ENCODE results near the gene ACSL6. TPM values are rescaled to one million over a fixed set of nuclear protein-coding genes. Genes with fewer than 3 reads are reported as not detected.

The ACSL6 gene
- total RNA-seq, 2 donors from 2014 or later = 5.9 to 8.2 TPM

DNA sequence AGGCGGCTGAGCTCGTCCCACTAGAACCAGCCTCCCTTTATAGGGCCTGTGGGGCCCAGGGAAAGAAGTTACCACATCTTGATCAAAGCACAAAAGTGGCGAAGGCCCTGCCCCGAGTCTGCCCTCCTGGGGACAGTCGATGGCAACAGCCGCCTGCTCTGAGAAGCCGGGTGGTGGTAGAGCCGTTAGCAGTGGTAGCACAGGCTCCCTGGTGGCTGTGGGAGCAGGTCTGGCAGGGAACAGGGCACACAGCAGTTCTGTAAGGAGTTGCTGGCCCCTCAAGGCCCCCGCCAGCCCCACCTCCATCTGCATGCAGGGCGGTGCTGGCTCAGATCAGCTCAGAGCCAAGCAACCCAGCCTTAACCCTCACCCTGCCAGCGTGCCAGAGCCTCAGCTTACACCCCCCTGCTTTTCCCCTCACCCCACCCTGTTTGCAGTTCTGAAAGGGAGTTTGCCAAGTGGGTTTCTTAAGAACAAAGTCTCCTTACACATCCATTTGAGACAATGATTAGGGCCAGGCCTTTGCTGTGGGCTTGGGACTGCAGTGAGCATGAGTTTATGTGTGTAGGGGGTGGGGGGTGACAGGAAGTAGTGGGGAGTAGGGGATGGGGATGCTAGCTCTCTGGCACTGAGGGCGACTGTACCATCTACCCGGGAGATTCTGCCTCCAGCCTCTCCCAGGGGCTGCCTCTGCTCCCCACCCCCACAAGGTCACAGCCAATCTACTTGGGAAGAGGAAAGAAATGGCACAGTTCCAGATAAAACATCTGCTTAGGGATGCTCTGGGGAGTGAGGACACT is 11.8 kb downstream of the ACSL6 start:
- Mint-ChIP-seq H3K4me3 (no peak overlapping the region), H3K36me3 (ENCODE audit: insufficient read depth in 2 of 2) (no peaks in the 10 kb centered on the region), H3K27ac (no peak overlapping the region), H3K4me1 (ENCODE audit: low read depth) (peaks cover 38% of the 10 kb centered on the region), H3K9me3 (no peaks in the 10 kb centered on the region), H3K27me3 (ENCODE audit: low read depth) (no peaks in the 10 kb centered on the region)
- no peak for ATAC-seq (replicated peaks in 1 of 2)
- DNase-seq = no peak

- peaks cover 38% of the 10 kb centered on the region for H3K4me1 Mint-ChIP-seq (ENCODE audit: low read depth)
These were observed 12.4 kb downstream of the ACSL6 start for GRCh38 chr5:131999041-131999440.

GRCh38 chr5:131998431-131999040 is 12.9 kb downstream of the ACSL6 start:
- H3K27me3 Mint-ChIP-seq (ENCODE audit: low read depth) = no peaks in the 10 kb centered on the region
- no peaks in the 10 kb centered on the region for H3K36me3 Mint-ChIP-seq (ENCODE audit: insufficient read depth in 2 of 2)
- no peak for ATAC-seq (replicated peaks in 1 of 2)
- no peak overlapping the region for H3K4me3 Mint-ChIP-seq
- no peaks in the 10 kb centered on the region for H3K9me3 Mint-ChIP-seq
- no peak overlapping the region for H3K27ac Mint-ChIP-seq
- peaks cover 38% of the 10 kb centered on the region for H3K4me1 Mint-ChIP-seq (ENCODE audit: low read depth)
- DNase-seq = no peak

More at GRCh38 chr5:131999041-131999440, 12.4 kb downstream of the ACSL6 start:
- H3K27me3 Mint-ChIP-seq (ENCODE audit: low read depth) = no peaks in the 10 kb centered on the region
- H3K9me3 Mint-ChIP-seq = no peaks in the 10 kb centered on the region
- H3K36me3 Mint-ChIP-seq (ENCODE audit: insufficient read depth in 2 of 2) = no peaks in the 10 kb centered on the region
- no peak overlapping the region for H3K27ac Mint-ChIP-seq
- DNase-seq (no peak), ATAC-seq (replicated peaks in 1 of 2) (no peak)
- H3K4me3 Mint-ChIP-seq = no peak overlapping the region

- no peaks in the 10 kb centered on the region for H3K36me3 Mint-ChIP-seq (ENCODE audit: insufficient read depth in 2 of 2)
- H3K27ac Mint-ChIP-seq = no peak overlapping the region
- ATAC-seq (replicated peaks in 1 of 2) (no peak), DNase-seq (no peak)
- H3K27me3 Mint-ChIP-seq (ENCODE audit: low read depth) = no peaks in the 10 kb centered on the region
- H3K9me3 Mint-ChIP-seq = no peaks in the 10 kb centered on the region
- H3K4me1 Mint-ChIP-seq (ENCODE audit: low read depth) = peaks cover 38% of the 10 kb centered on the region
- H3K4me3 Mint-ChIP-seq = no peak overlapping the region
These were observed 13.7 kb downstream of the ACSL6 start for GRCh38 chr5:131997727-131998117.

DNA sequence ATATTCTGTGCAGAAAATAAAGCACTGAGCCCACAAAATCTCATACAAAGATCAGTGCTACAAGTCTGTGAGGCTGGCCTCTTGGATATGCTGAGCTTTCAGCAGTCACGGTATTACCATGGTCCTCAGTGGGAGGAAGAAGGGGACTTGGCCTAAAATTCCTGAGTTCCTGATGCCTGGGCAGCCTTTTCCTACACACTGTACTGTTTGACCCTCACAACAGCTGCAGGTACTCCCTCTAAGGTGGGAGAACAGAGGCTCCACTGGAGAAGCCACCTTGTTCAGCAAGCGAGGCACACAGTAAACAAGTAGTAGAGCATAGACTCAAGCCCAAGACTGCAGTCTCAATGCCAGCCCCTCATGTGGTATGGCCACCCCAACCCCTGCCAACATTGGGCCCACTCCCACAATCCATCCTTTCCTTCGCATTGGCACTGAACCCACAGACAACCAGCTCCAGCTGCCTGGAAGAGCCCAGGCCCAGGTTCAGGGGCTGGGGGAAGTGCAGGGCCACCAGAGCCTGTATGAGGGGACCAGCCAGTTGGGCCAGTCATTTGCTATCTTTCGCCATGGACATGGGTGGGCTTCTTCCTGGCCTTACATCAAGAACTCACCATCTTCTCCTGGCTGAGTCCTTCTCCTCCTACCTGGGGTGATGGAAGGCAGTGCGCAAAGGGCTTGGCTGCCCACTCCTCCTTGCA is 14.3 kb downstream of the ACSL6 start:
- H3K27ac Mint-ChIP-seq = no peak overlapping the region
- H3K27me3 Mint-ChIP-seq (ENCODE audit: low read depth) = no peaks in the 10 kb centered on the region
- no peaks in the 10 kb centered on the region for H3K36me3 Mint-ChIP-seq (ENCODE audit: insufficient read depth in 2 of 2)
- H3K4me1 Mint-ChIP-seq (ENCODE audit: low read depth) = peaks cover 32% of the 10 kb centered on the region
- no peak for DNase-seq
- H3K9me3 Mint-ChIP-seq = no peaks in the 10 kb centered on the region
- H3K4me3 Mint-ChIP-seq = no peak overlapping the region
- ATAC-seq (replicated peaks in 1 of 2) = no peak

GRCh38 chr5:131996210-131997025 is 15.0 kb downstream of the ACSL6 start:
- Mint-ChIP-seq H3K9me3 (no peaks in the 10 kb centered on the region), H3K4me1 (ENCODE audit: low read depth) (peaks cover 26% of the 10 kb centered on the region)
- peak in 1 of 2 donors; percentile 19 for ATAC-seq (replicated peaks in 1 of 2)

DNA sequence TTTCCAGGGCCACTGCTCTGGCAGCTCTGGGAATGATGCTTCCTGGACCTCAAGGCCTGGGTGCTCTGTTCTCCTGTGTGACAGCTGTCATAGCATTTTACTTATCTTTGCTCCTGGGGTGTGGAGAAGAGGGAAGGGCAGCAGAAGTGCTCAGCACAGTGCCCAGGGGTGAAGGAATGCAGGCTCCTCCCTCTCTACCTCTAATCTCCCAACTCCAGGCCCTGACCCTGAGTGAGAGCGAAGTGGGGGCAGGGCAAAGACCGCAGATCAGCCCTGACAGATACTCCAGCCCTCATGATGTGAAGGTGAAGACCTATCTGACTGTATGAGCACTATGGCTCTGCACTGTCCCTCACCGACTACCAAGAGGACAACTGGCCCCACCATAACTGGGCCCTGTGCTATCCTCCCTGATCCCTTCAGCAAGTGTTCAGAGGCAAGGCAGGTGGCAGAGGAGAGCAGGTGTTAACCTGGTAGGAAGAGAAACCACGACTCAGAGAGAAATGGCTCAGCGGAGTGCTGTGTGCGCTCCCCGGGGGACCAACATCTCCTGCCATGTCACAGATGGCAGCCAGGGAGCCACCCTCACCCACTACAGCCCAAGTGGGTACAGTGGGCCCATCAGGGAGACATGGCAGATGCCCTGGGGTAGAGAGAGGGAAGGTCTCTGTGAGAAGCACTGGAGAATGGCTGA is 16.8 kb downstream of the ACSL6 start:
- H3K36me3 Mint-ChIP-seq (ENCODE audit: insufficient read depth in 2 of 2) = no peaks in the 10 kb centered on the region
- H3K27ac Mint-ChIP-seq = no peak overlapping the region
- ATAC-seq (replicated peaks in 1 of 2) (no peak), DNase-seq (no peak)
- H3K27me3 Mint-ChIP-seq (ENCODE audit: low read depth) = no peaks in the 10 kb centered on the region
- H3K9me3 Mint-ChIP-seq = no peaks in the 10 kb centered on the region
- no peak overlapping the region for H3K4me3 Mint-ChIP-seq
- H3K4me1 Mint-ChIP-seq (ENCODE audit: low read depth) = peaks cover 9% of the 10 kb centered on the region

More at GRCh38 chr5:131996210-131997025, 15.0 kb downstream of the ACSL6 start:
- no peak for DNase-seq
- Mint-ChIP-seq H3K4me3 (no peak overlapping the region), H3K36me3 (ENCODE audit: insufficient read depth in 2 of 2) (no peaks in the 10 kb centered on the region), H3K27ac (no peak overlapping the region), H3K27me3 (ENCODE audit: low read depth) (no peaks in the 10 kb centered on the region)

DNA sequence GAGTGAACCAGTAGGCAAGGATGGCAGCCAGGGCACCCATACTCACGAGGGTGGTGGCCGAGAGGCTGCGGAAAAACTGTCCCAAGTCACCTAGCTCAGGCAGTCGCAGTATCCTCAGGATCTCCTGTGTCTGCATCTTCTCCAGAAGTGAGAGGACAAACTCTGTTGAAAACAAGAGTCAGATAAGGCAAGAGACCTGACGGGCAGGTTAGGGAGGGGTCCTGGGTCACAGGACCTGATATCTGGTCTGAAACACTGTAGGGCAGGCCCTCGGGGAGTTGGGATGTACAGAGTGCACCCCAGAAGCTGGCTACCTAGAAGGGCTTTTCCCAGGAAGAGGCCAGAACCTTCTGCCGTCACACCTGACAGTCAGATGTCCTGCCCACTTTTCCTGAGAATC is 17.4 kb downstream of the ACSL6 start:
- Mint-ChIP-seq H3K27me3 (ENCODE audit: low read depth) (no peaks in the 10 kb centered on the region), H3K4me3 (no peak overlapping the region), H3K9me3 (no peaks in the 10 kb centered on the region), H3K27ac (no peak overlapping the region), H3K4me1 (ENCODE audit: low read depth) (peaks cover 7% of the 10 kb centered on the region), H3K36me3 (ENCODE audit: insufficient read depth in 2 of 2) (no peaks in the 10 kb centered on the region)
- ATAC-seq (replicated peaks in 1 of 2) (no peak), DNase-seq (no peak)

GRCh38 chr5:131993676-131994075 is 17.8 kb downstream of the ACSL6 start:
- H3K9me3 Mint-ChIP-seq = no peaks in the 10 kb centered on the region
- ATAC-seq (replicated peaks in 1 of 2) (no peak), DNase-seq (no peak)
- H3K4me1 Mint-ChIP-seq (ENCODE audit: low read depth) = peaks cover 7% of the 10 kb centered on the region
- H3K36me3 Mint-ChIP-seq (ENCODE audit: insufficient read depth in 2 of 2) = no peaks in the 10 kb centered on the region
- H3K27me3 Mint-ChIP-seq (ENCODE audit: low read depth) = no peaks in the 10 kb centered on the region
- H3K4me3 Mint-ChIP-seq = no peak overlapping the region
- H3K27ac Mint-ChIP-seq = no peak overlapping the region

DNA sequence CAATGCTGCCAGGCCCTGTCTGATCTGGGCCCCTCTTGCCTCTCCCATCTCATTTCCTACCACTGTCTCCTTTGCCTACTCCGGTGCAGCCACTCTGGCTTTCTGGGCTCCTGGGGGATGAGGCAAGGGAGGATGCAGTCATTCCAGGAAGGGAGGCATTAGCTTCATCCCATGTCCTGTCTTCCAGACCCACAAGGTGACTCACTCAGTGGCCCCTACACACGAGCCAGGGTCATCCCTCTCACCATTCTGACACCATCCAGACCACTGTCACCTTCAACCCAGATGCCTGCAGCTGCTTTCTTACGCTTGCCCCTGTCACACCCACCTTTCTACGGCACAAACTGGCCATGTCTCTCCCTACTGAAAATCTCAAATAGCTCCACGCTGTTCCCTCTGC is 19.1 kb downstream of the ACSL6 start:
- ATAC-seq (replicated peaks in 1 of 2) (no peak), DNase-seq (no peak)
- Mint-ChIP-seq H3K4me3 (no peak overlapping the region), H3K27me3 (ENCODE audit: low read depth) (no peaks in the 10 kb centered on the region), H3K9me3 (no peaks in the 10 kb centered on the region), H3K4me1 (ENCODE audit: low read depth) (peaks cover 7% of the 10 kb centered on the region), H3K36me3 (ENCODE audit: insufficient read depth in 2 of 2) (no peaks in the 10 kb centered on the region), H3K27ac (no peak overlapping the region)

DNA sequence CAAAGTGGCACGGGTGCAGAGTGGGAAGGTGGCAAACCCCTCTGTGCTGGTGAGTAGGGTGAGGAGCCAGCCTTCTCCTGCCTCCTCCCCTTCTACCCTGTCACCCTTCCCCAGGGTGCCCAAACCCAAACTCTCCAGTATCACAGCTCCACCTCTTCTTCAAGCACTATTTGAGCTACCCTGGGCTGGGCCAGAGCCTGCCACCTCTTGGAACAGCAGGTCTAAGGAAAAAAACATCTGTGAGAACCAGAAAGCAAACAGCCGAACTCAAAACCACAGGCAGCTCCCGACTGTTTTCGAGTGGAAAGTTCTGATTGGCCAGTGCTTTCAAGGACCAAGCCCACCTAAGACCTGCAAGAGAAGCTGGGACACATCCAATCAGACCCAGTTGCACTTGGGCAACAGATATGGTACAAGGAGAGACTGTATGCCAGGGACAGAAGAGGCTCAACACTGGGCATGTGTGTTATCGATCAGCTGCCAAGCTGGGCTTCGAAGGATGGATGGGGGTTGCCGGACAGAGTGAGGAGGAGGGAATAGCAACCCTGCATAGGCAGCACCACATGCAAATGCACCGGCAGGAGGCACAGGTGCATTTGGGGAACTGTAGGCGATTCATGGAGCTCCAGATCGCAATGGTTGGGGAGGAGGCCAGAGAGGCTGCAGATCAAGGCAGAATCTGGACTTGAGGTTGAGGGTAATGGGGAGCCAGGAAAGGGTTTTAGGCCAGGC is 19.7 kb downstream of the ACSL6 start:
- peaks cover 4% of the 10 kb centered on the region for H3K4me1 Mint-ChIP-seq (ENCODE audit: low read depth)
- no peak overlapping the region for H3K27ac Mint-ChIP-seq
- no peaks in the 10 kb centered on the region for H3K27me3 Mint-ChIP-seq (ENCODE audit: low read depth)
- no peaks in the 10 kb centered on the region for H3K9me3 Mint-ChIP-seq
- H3K36me3 Mint-ChIP-seq (ENCODE audit: insufficient read depth in 2 of 2) = no peaks in the 10 kb centered on the region
- ATAC-seq (replicated peaks in 1 of 2) = no peak
- no peak for DNase-seq
- no peak overlapping the region for H3K4me3 Mint-ChIP-seq

GRCh38 chr5:131990716-131991115 is 20.7 kb downstream of the ACSL6 start:
- no peaks in the 10 kb centered on the region for H3K4me1 Mint-ChIP-seq (ENCODE audit: low read depth)
- H3K27me3 Mint-ChIP-seq (ENCODE audit: low read depth) = no peaks in the 10 kb centered on the region
- DNase-seq = no peak

More at GRCh38 chr5:131990716-131991115, 20.7 kb downstream of the ACSL6 start:
- no peak overlapping the region for H3K4me3 Mint-ChIP-seq
- no peak overlapping the region for H3K27ac Mint-ChIP-seq
- ATAC-seq (replicated peaks in 1 of 2) = no peak
- H3K36me3 Mint-ChIP-seq (ENCODE audit: insufficient read depth in 2 of 2) = no peaks in the 10 kb centered on the region
- no peaks in the 10 kb centered on the region for H3K9me3 Mint-ChIP-seq
